NCI-H146 (cell line): Measurements from ENCODE around the gene GNL3L.
A peak's percentile ranks its signal among the peaks of the same experiment; 100 is the strongest.
"Not testable (repeated sequence)": the region's sequence is repeated elsewhere in the genome, so short reads cannot be mapped to it uniquely, and the experiment has no call there.

Experiments used
- DNase-seq: peaks from one replicate; lab custom pipeline; 2025; lab: John Stamatoyannopoulos, UW

Gene GNL3L

DNA sequence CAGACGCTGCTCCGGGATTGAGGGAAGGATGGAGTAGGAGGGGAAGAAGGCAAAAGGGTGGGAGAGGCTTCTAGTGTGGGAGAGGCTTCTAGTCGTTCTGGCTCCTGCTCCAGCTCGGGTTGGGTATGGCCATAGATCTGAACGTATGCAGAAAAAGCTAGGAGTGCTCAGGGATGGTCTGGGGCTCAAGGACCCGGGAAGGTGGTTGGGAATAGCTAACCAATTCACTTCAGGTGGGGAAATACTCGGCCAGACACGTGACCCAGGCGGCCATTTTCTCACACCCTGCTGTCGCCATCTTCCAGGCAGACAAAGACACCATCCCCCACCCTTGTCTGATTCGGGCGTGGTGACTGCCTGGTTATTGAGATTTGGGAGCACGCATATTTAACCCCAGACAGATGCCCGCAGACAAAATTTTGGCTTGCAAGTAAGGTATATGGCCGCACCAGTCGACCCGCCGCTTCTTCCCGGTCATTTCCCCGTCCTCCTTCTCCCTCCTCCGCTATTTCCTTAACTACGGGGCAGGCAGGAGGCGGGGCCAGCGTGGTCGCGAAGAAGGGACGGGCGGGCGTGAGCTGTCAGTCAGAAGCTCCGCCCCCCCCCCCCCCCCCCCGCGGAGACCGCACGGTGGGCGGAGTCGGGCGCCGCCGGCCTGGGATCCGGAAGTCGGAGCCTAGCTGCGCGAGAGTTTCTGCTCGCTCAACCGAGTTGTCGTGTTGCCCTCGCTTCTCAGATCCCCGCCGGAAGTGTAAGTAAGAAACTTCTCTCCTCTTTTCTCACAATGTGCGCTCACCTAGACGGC lies at the start of gene GNL3L:
Gene GNL3L, plus strand, starts transcription at position 668 of the 805 bp plus-strand sequence. CDS start 2,348 bp downstream, outside the sequence.
- peak; percentile 90 for DNase-seq

DNA sequence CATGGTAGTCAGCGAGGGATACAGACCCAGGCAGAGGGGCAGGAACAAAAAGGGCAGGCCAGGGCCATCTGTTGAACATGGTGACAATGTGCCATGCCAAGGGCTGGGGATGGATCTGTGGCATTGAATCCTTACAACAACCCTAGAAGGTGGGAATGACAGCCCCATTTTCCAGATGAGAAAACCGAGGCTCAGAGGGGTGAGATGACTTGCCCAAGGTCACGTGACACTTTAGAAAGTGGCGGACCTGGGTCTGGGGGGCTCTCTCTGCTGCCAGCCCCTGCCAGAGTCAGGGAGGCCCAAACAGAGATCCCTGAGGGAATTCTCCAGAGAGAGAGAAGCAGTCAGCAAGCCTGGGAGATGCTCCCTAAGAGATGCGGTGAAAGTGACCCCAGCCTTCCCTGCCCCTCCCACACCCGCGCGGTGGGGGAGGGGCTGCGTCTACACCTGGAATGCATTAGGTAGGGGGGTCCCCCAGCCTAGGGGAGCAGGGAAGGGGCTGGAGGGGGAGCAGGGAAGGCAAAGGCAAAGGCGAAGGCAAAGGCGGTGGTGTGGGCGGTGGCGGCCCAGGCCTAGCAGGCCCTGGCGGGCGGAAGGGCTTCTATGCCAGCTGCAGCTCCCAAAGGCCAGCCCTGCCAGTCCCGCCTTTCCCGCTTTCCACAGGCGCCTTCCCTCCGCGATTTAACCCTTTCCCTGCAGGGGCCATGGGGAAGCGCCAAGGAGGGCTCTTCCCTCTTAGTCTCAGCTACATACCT lies 47.0 kb upstream of the GNL3L start:
- no peak for DNase-seq

DNA sequence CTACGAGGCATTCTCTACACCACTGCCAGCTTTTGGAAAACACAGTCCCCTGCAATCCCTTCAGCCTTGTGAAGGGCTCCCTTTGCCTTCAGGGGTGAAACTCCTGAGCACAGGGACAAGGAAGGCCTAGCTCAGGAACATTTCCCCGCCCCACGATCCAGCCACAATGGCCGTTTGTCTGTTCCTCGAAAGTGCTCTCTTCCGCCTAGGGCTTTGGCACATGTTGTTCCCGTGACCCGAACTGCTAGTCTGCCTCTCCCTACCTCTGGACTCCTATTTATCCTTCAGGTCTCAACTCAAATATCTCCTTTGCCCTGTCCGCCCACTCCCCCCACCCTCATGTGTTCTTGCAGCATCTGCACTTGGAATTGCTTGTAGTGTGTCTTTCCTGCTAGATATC lies 46.1 kb upstream of the GNL3L start:
- DNase-seq, result no peak

DNA sequence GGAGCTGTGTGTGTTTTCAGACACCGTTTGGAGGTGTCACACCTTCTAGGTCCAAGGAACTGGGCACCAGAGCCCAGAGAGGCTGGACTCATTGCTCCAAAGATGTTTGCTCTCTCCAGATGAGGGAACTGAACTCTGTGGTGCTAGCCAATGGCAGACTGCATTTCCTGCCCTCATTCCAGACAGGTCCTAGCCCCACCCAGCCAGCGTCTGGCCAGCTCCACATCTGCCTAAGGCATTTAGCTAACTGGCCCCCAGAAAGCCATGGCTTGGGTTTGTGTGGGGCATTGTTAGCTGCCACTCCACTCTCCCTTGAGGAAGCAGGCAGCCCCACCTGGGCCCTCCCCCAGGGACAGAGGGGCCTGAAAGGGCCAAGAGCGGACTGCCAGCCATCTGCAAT lies 45.4 kb upstream of the GNL3L start:
- no peak for DNase-seq

GRCh38 chrX:54489819-54490218 lies 40.2 kb upstream of the GNL3L start:
- DNase-seq, result not testable (repeated sequence)

- no peak for DNase-seq
These were observed 37.7 kb upstream of the GNL3L start for GRCh38 chrX:54492340-54492739.

DNA sequence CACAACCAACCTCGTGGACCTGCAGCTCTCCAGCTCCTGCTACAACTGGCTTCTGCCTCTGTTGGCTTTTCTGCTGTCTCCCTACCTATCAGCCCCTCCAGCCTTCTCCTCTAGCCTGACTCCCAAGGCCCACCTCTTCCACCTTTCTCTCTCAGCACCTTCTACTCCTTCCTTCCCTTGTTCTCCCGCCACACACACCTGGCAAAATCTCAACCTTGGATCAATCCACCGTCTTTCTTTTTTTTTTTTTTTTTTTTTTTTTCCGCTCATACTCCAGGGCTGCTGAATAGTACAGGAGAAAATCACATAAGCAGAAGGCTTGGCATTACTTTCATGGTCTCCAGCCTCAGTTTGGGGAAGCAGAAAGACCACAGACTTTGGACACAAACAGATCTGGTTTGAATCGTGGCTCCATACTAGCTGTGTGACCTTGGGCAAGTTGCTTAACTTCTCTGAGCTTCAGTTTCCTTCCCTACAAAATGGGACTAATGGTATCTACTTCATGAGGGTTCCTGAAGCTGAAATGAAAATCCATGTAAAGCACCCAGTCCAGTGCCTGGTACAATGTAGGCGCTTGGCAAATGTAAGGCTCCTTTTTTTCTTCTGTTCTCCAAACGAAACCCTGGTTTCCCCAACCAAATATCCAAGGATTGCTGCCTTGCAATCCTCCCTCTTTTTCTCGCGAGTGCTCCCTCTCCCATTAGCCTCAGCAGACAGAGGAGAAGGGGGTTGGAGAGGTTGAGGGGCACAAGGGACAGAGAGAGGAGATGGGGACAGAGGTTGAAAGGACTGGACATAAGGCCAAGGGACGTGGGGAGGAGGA lies 35.6 kb upstream of the GNL3L start:
- DNase-seq, result no peak

GRCh38 chrX:54494989-54495813 lies 34.8 kb upstream of the GNL3L start:
- peak; percentile 39 for DNase-seq

- peak; percentile 71 for DNase-seq
These were observed 34.1 kb upstream of the GNL3L start, which contains the start of gene FGD1 for GRCh38 chrX:54495814-54496516. Gene FGD1 (minus strand): TSS chrX:54496234. CDS start chrX:54495432, 802 bp downstream.

DNA sequence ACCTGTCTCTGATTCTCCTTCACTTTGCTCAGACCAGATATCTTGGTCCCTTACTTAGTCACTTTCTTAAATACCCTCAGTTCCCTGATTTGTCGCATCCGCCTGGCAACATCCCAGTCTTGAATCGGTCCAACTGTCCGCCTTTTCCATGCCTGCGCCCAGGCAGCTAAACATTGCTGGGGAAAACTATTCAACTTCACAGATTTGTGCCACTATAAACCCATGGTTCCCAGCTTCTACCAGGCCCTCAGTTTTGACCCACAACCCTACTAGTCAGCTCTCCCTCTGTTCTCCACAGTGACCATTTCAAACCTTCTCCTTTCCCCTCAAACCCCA lies 33.5 kb upstream of the GNL3L start:
- DNase-seq, result no peak

- DNase-seq, result no peak
These were observed 33.1 kb upstream of the GNL3L start for GRCh38 chrX:54496936-54497335.

DNA sequence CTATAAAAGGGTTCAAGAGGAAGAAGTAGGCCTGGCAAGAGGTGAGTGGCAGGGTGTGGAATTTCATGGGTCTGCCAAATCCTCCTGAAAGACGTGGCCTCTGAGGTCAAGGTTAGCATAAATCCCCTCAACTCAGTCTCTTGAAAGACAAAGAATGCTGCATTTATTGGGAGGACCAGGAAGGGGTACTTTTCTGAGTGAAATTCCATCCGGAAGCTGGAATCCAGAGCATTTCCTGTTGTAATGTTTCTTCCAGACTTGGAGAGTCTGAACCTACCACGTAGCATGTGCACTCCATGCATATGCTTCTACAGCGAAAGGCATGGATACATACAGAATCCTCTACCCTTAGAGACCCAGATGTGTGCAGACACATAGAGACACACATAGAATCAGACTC lies 20.6 kb upstream of the GNL3L start:
- no peak for DNase-seq

GRCh38 chrX:54529151-54529550 lies 868 bp upstream of the GNL3L start:
- DNase-seq, result peak; percentile 61

DNA sequence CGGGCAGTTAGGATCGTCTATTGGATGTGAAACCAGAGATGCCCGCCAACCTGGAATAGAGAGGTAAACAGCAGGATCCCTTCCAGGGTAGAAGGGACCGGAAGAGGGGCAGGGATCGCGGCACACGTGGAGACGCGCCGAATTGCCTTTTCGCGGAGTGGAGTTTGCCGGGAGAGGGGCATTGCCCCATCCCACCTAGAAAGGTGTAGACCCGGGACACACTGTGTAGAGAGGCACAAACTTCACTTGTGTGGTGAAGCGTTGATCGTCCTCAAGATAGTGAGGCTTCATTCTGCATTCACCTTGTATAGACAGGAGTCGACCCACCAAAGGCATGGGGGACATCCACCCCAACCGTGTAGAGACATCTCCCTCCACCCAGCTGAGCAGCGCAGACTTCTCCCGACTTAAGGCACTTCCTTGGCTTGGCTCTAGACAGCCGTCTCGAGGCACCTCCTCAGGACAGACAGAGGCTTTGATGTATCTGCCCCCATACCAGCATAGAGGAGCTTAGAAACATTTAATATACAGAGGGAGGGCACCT lies 410 bp downstream of the GNL3L start:
- no peak for DNase-seq

GRCh38 chrX:54534271-54534670 lies 4.3 kb downstream of the GNL3L start:
- no peak for DNase-seq

DNA sequence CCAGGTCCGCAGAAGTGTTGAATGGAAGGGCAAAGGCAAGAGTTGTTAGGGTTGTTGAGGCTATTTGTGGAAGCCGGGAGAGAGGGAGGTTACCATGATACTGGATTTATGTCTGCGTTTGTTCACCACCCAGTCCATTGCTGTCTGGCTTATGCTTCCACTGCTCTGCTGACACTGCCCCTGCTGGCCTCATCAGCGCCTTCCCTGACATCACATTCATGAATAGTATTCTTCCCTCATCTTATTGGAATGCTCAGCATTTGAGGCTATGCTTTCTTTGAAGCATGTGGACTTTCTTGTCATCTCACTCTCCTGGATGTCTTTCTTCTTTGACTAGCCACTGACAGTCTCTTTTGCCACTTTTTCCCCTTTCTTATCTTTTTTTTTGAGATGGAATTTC lies 10.3 kb downstream of the GNL3L start:
- DNase-seq, result no peak

- not testable (repeated sequence) for DNase-seq
These were observed 12.2 kb downstream of the GNL3L start for GRCh38 chrX:54542239-54542638.

GRCh38 chrX:54550821-54551220 lies 20.8 kb downstream of the GNL3L start:
- DNase-seq, result no peak

GRCh38 chrX:54551801-54552200 lies 21.8 kb downstream of the GNL3L start:
- DNase-seq, result no peak

GRCh38 chrX:54555006-54555405 lies 25.0 kb downstream of the GNL3L start:
- not testable (repeated sequence) for DNase-seq

- no peak for DNase-seq
These were observed 30.4 kb downstream of the GNL3L start for GRCh38 chrX:54560411-54560810.
